NCI-H2196 treated with DMSO at 0.1 percent for 48 hours (cell line): ENCODE data around the gene GNB1L.

Experiments used
- DNase-seq: peaks from one replicate; lab custom pipeline; 2025; ENCODE audit not compliant: unreplicated experiment; lab: John Stamatoyannopoulos, UW

The GNB1L gene

GRCh38 chr22:19876314-19876940, 21.8 kb upstream of the GNB1L start:
- DNase-seq: no peak

GRCh38 chr22:19875531-19876313, 21.0 kb upstream of the GNB1L start:
- DNase-seq: no peak

GRCh38 chr22:19875061-19875530, 20.4 kb upstream of the GNB1L start:
- DNase-seq: no peak

- no peak for DNase-seq
These were observed 19.8 kb upstream of the GNB1L start for GRCh38 chr22:19874307-19875060.

- DNase-seq: no peak
These were observed 19.3 kb upstream of the GNB1L start for GRCh38 chr22:19873960-19874306.

- no peak for DNase-seq
These were observed 18.7 kb upstream of the GNB1L start for GRCh38 chr22:19873138-19873959.

- DNase-seq: peak; percentile 30
These were observed 18.1 kb upstream of the GNB1L start for GRCh38 chr22:19872779-19873137.

GRCh38 chr22:19871845-19872778, 17.4 kb upstream of the GNB1L start:
- DNase-seq: no peak

- DNase-seq: no peak
These were observed 16.6 kb upstream of the GNB1L start for GRCh38 chr22:19871023-19871844.

- DNase-seq: no peak
These were observed 15.7 kb upstream of the GNB1L start for GRCh38 chr22:19870153-19871022.

GRCh38 chr22:19869497-19870152, 15.0 kb upstream of the GNB1L start:
- DNase-seq: no peak

GRCh38 chr22:19868773-19869471, 14.2 kb upstream of the GNB1L start:
- DNase-seq: no peak

GRCh38 chr22:19868333-19868732, 13.7 kb upstream of the GNB1L start:
- no peak for DNase-seq

- DNase-seq: no peak
These were observed 12.9 kb upstream of the GNB1L start for GRCh38 chr22:19867617-19868016.

GRCh38 chr22:19866665-19867009, 12.0 kb upstream of the GNB1L start:
- DNase-seq: no peak

GRCh38 chr22:19865141-19865829, 10.6 kb upstream of the GNB1L start:
- DNase-seq: no peak
